Fibroblast of lung (primary cell): Measurements from ENCODE around the gene B3GALT2.

Source experiments
- CTCF ChIP-seq, 2 donors: IDR thresholded peaks in 1 of 2; conservative IDR thresholded peaks in 1 of 2; 1 replicate in 1 of 2; 2 replicates in 1 of 2; pipeline ENCODE4 v1.5.1; 2011 to 2012; ENCODE audit warnings: low read length in 2 of 2, control low read depth in 1 of 2, inconsistent platforms in 1 of 2, low read depth in 1 of 2, mild to moderate bottlenecking in 1 of 2
- EZH2 ChIP-seq: IDR thresholded peaks from 2 replicates; pipeline ENCODE4 v1.5.1; 2012; ENCODE audit warnings: low read length, control low read depth, mild to moderate bottlenecking; ENCODE audit errors: missing control alignments

GRCh38 chr1:193185901-193186731, at the start of gene B3GALT2:
- TF ChIP-seq CTCF (conservative IDR thresholded peaks at IDR 0.05 in 1 of 2, IDR thresholded peaks at IDR 0.05 in 1 of 2; ENCODE audit: low read depth in 1 of 2, low read length in 2 of 2) (no peak), EZH2 (no peak)
